HL-60 (cell line): ENCODE data around the gene NEB.

ENCODE experiments used
- DNase-seq, 2 experiments: peaks; one replicate each; pipeline ENCODE4 v3.0.0-alpha.2; 2010 to 2020; ENCODE audit warnings: low read depth in 1 of 2, low spot score in 1 of 2
- H3K27ac ChIP-seq: fragments of 250-450 bp; sonication (Bioruptor Pico); replicated peaks from 2 replicates; pipeline ENCODE4 v1.5.1; 2020; ENCODE audit warnings: mild to moderate bottlenecking, moderate library complexity
- H3K27me3 ChIP-seq: fragments of 250-450 bp; sonication (Bioruptor Pico); 2 replicates; pipeline ENCODE4 v1.5.1; 2021; ENCODE audit warnings: mild to moderate bottlenecking, moderate library complexity; ENCODE audit not compliant: insufficient read depth, poor library complexity, severe bottlenecking
- H3K4me3 ChIP-seq: replicated peaks from 2 replicates; pipeline ENCODE4 v1.5.1; 2011; ENCODE audit warnings: mild to moderate bottlenecking, control low read depth, low read length; ENCODE audit not compliant: insufficient read depth
- CTCF ChIP-seq: IDR thresholded peaks from one replicate; pipeline ENCODE4 v1.5.1; 2011; ENCODE audit warnings: low read length, control low read depth, inconsistent platforms; ENCODE audit not compliant: insufficient read depth
- GABPA ChIP-seq: IDR thresholded peaks from 2 replicates; pipeline ENCODE4 v1.6.1; 2012; ENCODE audit warnings: low read depth
- POLR2AphosphoS5 ChIP-seq: IDR thresholded peaks from 2 replicates; pipeline ENCODE4 v1.6.1; 2012; ENCODE audit warnings: low read depth
- REST ChIP-seq: IDR thresholded peaks from 2 replicates; pipeline ENCODE4 v1.6.1; 2012; ENCODE audit warnings: low read depth; ENCODE audit not compliant: insufficient replicate concordance
- SPI1 ChIP-seq: IDR thresholded peaks from 2 replicates; pipeline ENCODE4 v1.6.1; 2012; ENCODE audit warnings: low read depth, mild to moderate bottlenecking, borderline replicate concordance

Gene NEB

GRCh38 chr2:151525821-151526373 lies 208.4 kb downstream of the NEB start:
- TF ChIP-seq SPI1 (no peak), CTCF (no peak), REST (no peak), GABPA (no peak), POLR2AphosphoS5 (no peak)
- H3K27me3 ChIP-seq: no peaks in the 10 kb centered on the region

GRCh38 chr2:151523850-151524249 lies 210.4 kb downstream of the NEB start:
- Histone ChIP-seq H3K4me3 (no peak overlapping the region), H3K27me3 (no peaks in the 10 kb centered on the region), H3K27ac (no peak overlapping the region)
- no peak for TF ChIP-seq POLR2AphosphoS5
- TF ChIP-seq REST: no peak
- no peak for TF ChIP-seq CTCF
- TF ChIP-seq SPI1: no peak
- TF ChIP-seq GABPA: no peak
- no peak for DNase-seq

More at GRCh38 chr2:151525821-151526373, 208.4 kb downstream of the NEB start:
- DNase-seq: peak in 1 of 2 experiments; percentile 44
- Histone ChIP-seq H3K27ac (no peak overlapping the region), H3K4me3 (no peak overlapping the region)

GRCh38 chr2:151522556-151522955 lies 211.7 kb downstream of the NEB start:
- Histone ChIP-seq H3K4me3 (no peak overlapping the region), H3K27me3 (no peaks in the 10 kb centered on the region), H3K27ac (no peak overlapping the region)
- DNase-seq: no peak
- TF ChIP-seq POLR2AphosphoS5 (no peak), GABPA (no peak), REST (no peak), SPI1 (no peak), CTCF (no peak)
